GM18951 (cell line): ENCODE data around the gene ANXA1.

Source experiments
- POLR2A ChIP-seq: IDR thresholded peaks from 4 replicates; pipeline ENCODE4 v1.6.1; 2011; ENCODE audit warnings: mild to moderate bottlenecking; ENCODE audit not compliant: insufficient read length, insufficient read depth; ENCODE audit errors: extremely low read depth
- in situ Hi-C: fragments of 300-500 bp; cut with MboI; formaldehyde crosslinking; loops from one replicate; pipeline ENCODE4 v1.12.0; 2022; ENCODE audit warnings: low sequenced_read_pairs, mixed read lengths, inconsistent platforms; ENCODE audit not compliant: unreplicated experiment

The ANXA1 gene

DNA sequence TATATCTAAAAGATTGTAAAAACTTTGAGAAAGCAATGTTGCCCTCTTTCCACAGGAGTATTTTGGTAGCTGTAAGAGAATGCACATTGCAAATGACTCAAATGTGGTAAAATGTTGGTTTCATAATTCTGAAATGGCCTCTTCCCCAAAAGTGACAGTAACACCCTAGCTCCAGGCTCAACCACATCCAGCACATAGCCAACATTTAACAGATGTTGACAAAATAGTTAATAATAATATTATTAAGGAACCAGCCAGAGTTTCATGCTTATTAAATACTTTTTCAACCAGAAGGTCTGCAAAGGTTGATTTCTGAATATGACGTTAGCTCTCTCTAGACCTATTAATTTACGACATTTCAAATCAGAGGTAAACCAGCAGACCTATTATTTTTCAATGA is 1.3 kb downstream of the ANXA1 start:
- no peak for TF ChIP-seq POLR2A
- in situ Hi-C loops, result no loop called here

DNA sequence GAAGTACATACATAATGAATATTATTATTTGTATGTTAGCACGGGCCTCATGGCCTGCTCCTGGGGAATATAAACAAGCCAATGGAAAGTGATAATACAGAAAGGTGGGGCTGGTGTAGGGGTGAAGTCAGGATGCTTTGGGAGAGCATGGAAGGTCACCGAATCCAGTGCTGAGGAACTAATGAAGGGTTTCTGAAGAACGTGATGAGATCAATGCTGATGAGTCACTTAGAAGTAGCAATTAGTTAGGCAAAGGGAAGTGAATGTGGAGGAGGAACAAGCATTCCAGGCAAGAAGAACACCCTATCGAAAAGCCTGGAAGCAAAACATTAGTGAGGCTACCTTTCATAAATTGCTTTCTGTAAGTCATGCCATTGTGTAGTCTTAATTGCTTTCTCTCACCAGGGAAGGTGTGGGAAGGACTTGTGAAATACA is 2.1 kb downstream of the ANXA1 start:
- TF ChIP-seq POLR2A, result no peak

DNA sequence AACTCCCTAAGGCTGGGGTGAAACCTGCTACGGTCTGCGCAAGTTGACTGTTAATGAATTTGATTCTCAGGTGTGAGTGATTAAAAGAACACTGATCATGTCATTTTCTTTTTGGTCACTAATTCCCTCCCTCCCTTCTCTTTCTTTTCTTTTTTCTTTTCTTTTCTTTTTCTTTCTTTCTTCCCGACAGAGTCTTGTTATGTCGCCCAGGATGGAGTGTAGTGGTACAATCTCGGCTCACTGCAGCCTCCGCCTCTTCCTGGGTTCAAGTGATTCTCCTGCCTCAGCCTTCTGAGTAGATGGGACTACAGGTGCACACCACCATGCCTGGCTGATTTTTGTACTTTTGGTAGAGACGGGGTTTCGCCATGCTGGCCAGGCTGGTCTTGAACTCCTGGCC is 2.6 kb downstream of the ANXA1 start:
- TF ChIP-seq POLR2A, result no peak
- in situ Hi-C loops, result no loop called here

More for the DNA sequence above, 2.1 kb downstream of the ANXA1 start:
- in situ Hi-C loops, result no loop called here

DNA sequence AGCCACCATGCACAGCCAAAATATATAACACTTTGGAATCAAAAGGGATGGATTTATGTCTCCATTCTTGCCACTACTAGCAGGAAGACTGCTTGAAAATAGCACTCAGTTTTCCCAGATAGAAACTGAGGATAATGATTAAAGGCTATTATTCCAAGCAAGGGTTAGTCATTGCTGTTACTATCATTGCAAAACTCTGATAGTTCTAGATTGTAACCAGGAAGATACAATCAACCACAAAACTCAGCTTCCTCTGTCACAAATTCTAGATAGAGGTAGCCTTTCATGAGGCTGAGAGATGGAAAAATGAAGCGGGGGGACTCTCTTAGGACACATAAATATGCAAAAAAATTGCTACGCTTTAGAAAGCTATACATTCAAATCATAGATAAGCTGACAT is 3.1 kb downstream of the ANXA1 start:
- no peak for TF ChIP-seq POLR2A
- in situ Hi-C loops, result no loop called here

DNA sequence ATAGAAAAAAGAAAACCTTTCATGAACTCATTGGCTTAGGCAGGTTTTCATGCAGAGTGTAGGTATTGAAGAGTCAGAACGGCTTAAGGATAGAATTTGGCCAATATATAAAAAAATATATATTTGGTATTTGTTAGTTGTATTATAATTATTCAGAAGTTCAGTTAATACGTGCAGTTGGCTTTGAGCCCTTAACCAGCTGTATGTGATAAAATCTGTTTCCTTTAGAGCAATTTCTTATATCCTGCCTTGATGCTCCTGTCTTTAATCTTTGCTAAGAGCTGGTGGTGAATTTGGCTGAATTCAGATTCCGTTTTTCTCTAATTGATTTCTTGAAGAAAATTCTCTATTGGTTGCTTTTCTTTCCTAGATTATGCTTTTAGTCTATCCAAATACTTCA is 3.7 kb downstream of the ANXA1 start:
- TF ChIP-seq POLR2A, result no peak
- in situ Hi-C loops, result no loop called here

DNA sequence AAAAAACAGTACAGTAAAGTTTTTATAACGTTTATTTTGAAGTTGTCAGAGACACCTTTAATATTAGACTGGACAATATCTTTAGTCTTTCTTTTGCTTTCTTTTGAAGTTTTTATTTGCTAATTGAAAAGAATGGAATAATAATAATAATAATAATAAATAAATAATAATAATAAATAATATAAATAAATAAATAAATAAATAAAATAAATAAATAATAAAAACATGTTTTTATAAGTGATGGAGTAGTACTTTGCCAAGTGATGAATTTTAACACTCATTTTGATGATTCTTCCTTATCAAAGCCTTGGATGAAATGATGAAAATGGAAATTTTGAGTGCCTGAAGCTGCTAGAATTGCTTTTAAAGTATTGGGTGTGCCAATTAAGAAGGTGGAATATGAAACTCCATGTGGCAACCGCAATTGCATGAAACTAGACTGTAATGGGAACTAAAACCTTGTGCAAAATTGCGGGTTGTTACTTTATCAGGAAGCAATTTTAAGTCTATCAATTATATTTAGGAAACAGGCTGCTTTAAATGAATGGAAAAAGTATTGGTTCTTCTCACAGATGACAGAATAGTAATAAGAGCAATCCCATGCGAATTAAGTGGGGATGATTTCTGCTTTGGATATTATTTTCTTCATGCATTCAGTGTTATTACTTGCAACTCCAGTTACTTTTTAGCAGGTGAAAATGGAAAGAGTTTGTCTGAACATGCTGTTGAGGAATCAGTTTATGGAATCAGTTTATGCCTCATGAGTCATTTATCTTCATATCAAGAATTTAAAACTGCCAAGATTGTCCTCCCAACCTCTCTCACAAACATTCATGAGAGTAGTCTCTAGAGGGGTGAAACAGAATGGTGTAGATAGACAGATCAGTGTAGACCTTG is 4.6 kb downstream of the ANXA1 start:
- no peak for TF ChIP-seq POLR2A
- in situ Hi-C loops, result no loop called here

DNA sequence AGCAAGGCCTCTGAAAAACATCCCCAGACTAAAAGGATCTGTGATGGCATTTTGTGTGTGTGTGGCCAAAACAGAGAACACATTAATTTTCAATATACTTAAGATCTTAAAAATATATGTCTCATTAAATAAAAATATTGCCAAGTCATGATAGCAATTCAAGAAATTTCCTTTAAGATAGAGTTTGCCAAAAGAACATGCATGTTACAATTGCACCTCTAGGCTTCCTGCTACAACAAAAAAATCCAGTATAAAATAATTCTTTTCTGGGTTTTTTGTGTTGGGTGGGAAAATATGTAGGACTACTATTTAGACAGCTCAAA is 5.2 kb downstream of the ANXA1 start:
- in situ Hi-C loops, result no loop called here
- no peak for TF ChIP-seq POLR2A

DNA sequence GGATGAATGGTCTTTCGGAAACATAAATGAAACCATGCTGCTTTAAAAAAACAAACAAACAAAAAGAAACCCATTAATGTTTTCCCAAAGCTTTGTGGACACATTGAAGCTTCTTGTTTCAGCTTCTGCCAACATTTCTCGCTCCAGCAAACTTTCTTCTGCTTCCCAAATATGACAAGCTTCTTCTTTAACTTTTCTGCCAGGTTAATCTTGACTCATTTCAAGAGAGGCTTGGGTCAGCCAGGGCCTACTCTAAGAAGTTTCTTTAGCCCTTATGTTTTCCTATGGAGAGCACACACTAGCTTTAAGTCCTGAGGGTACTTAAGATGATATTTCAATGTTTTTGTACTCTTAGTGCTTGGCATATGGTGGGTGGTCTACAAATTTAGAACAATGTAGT is 6.1 kb downstream of the ANXA1 start:
- in situ Hi-C loops, result no loop called here
- TF ChIP-seq POLR2A, result no peak

DNA sequence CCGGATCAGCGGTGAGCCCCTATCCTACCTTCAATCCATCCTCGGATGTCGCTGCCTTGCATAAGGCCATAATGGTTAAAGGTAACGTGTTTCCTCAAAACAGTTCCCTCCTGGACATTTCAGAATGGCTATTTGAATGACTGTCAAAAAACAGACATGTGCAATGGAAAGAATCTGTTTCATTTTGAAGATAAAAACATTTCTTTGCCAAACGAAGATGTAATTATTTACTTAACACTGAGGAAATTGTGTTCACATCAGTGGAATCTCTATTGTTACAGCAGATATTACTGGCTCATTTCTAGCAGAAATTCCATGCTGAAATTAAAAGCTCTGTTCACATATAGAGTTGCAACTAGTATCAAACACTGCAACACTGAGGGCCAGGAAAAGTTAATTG is 7.1 kb downstream of the ANXA1 start:
- TF ChIP-seq POLR2A, result no peak
- in situ Hi-C loops, result no loop called here

DNA sequence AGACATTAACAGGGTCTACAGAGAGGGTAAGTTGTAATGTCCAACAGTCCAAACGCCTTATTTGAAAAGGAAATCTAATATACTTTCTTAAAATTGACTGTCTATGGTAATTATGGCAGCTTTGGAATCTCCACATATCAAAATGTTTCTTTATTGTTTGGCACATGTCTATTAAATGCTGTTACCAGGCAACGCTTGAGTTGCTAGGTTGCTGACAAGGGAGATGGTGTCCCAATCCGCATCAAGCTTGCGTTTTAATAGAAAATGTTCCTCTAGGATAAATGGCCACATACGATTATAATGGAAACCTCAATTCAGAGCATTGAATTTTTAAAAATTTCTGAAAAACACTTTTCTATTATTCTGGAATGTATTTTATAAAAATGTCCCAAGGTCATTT is 9.2 kb downstream of the ANXA1 start:
- no peak for TF ChIP-seq POLR2A
- in situ Hi-C loops, result no loop called here

DNA sequence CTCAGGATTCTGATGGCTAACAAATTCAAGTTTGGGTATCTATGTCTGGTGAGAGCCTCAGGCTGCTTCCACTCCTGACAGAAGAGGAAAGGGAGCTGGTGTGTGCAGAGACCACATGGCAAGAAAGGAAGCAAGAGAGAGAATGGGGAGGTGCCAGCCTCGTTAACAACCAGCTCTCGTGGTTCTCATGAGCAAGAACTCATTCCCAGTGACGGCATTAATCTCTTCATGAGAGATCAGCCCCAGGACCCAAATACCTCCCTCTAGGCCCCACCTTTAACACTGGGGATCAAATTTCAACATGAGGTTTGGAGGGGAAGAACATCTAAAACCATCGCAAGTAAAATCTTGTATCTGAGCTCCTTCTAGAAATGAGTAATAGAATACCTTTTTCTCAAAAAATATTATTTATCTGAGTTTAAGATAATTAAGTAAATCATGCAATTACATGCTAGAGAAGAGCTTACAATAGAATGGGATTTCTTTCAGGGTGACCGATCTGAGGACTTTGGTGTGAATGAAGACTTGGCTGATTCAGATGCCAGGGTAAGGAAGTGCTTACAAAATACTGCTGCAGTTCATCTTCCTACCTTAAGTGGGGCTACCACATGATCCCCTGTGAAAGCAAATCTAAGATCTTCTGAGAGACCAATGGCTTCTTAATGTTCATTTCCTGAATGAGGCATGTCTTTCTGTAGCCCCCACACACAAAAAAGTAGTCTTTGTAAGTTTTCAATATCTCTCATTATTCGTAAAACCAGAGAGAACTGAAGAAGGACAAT is 11.5 kb downstream of the ANXA1 start:
- in situ Hi-C loops, result no loop called here
- TF ChIP-seq POLR2A, result no peak

DNA sequence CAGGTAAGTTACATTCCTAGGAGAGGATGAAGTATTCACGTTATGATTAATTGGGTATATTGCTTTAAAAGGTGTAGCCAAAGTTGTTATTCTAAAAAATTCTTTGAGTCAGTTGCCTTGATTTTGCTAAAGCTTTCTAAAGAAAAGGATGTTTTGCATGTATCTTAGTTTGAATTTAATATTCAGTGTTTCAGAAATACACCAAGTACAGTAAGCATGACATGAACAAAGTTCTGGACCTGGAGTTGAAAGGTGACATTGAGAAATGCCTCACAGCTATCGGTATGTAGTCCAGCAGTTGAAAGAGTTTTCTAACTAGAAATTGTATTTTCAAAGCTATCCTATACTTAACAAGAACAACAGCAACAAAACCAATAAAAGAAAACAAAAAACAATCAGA is 14.2 kb downstream of the ANXA1 start:
- TF ChIP-seq POLR2A, result no peak

DNA sequence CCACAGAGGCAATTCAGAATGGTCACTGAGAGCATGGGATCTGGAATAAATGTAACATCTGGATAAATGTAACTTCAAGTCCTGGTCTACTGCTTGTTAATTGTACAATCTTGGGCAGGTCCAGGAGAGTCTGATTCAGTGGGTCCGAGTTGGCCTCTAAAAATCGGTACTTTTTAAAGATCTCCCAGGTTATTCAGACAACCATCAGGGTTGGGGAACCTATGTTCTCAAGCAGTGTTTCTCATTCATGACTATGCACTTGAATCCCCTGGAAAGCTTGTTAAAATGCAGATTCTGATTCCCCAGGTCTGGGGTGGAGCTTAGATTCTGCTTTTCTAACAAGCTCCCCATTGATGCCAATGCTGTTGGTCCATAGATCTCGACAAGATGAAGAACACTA is 14.8 kb downstream of the ANXA1 start:
- in situ Hi-C loops, result no loop called here
- no peak for TF ChIP-seq POLR2A

More for the DNA sequence above, 14.2 kb downstream of the ANXA1 start:
- in situ Hi-C loops, result no loop called here

DNA sequence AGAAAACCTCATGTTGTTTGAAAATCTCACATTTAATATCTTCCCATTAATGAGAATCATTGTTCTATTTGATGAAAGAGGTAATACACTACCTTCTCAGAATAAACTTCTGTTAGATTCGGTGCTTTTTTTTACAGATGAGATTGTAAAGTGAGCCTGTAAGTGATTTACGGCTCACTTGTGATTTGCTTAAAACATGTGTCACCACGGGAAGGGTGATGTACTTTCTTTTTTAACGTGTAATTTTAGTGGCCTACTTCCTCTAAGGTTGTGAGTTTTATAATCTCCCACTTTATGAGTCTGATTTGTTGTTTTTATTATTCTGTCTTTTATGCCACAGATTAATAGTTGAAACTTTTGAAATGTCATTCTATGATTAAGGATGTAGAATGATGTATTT is 15.9 kb downstream of the ANXA1 start:
- in situ Hi-C loops, result no loop called here
- TF ChIP-seq POLR2A, result no peak
